Activated CD8-positive, alpha-beta T cell treated with anti-CD3 and anti-CD28 coated beads for 36 hours (primary cell): Measurements from ENCODE around the gene ZNF620. TPM values are rescaled to one million over a fixed set of nuclear protein-coding genes. Genes with fewer than 3 reads are reported as not detected.

ENCODE experiments used
- ATAC-seq: fragments of 200-7000 bp; cut with Tn5 transposase; one replicate; pipeline ENCODE4 v1.10.0; 2021; ENCODE audit warnings: mild to moderate bottlenecking, moderate library complexity
- CTCF ChIA-PET: fragments of 350-600 bp; sonication (Branson Sonifier 250); formaldehyde crosslinking; loops from one replicate; lab custom pipeline; 2021; ENCODE audit warnings: antibody characterized with exemption; lab: Charles Lee
- POLR2A ChIA-PET: fragments of 350-600 bp; sonication (Branson Sonifier 250); formaldehyde crosslinking; loops from one replicate; lab custom pipeline; 2021; ENCODE audit warnings: antibody characterized with exemption; lab: Charles Lee
- DNase-seq: peaks from one replicate; pipeline ENCODE4 v3.0.0-alpha.2; 2020
- H3K27ac Mint-ChIP-seq: one replicate; pipeline ENCODE4 v1.8.0; 2021; ENCODE audit warnings: mild to moderate bottlenecking, mixed read lengths
- H3K27me3 Mint-ChIP-seq: one replicate; pipeline ENCODE4 v1.8.0; 2021; ENCODE audit warnings: mixed read lengths
- H3K36me3 Mint-ChIP-seq: one replicate; pipeline ENCODE4 v1.8.0; 2021; ENCODE audit warnings: low read depth, mixed read lengths
- H3K4me1 Mint-ChIP-seq: one replicate; pipeline ENCODE4 v1.8.0; 2021; ENCODE audit warnings: low read depth, mixed read lengths
- H3K4me3 Mint-ChIP-seq: one replicate; pipeline ENCODE4 v1.8.0; 2021; ENCODE audit warnings: mild to moderate bottlenecking, moderate library complexity, mixed read lengths
- H3K9me3 Mint-ChIP-seq: one replicate; pipeline ENCODE4 v1.8.0; 2021; ENCODE audit warnings: mixed read lengths
- CTCF ChIP-seq: fragments of 200-600 bp; IDR thresholded peaks from one replicate; pipeline ENCODE4 v1.8.0; 2022; ENCODE audit warnings: antibody characterized with exemption, mild to moderate bottlenecking
- intact Hi-C: fragments of 100-400 bp; cut with micrococcal nuclease; formaldehyde crosslinking; loops from one replicate; pipeline ENCODE4 v1.10.0; 2022
- total RNA-seq, 2 experiments: library from RNA; stranded (reverse); gene quantifications; one replicate each; pipeline ENCODE4 v1.2.3, GENCODE V29; 2021

The ZNF620 gene
- total RNA-seq, 2 experiments from 2014 or later, result 2.5 to 3.6 TPM

DNA sequence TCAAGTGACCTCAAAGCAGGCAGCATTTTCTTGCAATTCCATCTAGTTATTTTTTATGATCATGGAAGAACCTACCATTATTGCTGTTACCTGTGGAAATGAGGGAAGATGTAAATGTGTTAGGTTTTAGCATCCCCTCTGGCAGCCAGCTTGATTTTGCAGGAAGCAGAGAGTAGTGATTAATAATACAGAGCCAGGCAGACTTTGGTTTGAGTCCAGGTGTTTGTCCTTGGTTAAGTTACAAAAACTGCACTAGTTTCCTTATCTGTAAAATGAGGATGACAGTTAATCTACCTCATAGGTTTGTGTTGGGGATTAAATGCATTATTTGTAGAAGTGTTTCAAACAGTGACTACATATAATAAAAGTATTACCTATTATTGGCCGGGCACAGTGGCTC lies 12.2 kb downstream of the ZNF620 start:
- Mint-ChIP-seq H3K36me3 (peaks cover 11% of the 10 kb centered on the region), H3K27ac (no peak overlapping the region), H3K4me3 (no peak overlapping the region), H3K9me3 (no peaks in the 10 kb centered on the region), H3K4me1 (no peaks in the 10 kb centered on the region), H3K27me3 (no peaks in the 10 kb centered on the region)
- no peak for TF ChIP-seq CTCF
- ChIA-PET CTCF (interaction anchor here (1.3 kb wide), 1 partner anchor 10 kb away, joined by 5 read pairs; no protein-coding TSS in a partner anchor), POLR2A (no interaction called here)
- ATAC-seq, result no peak
- intact Hi-C loops, result no loop called here
- DNase-seq, result no peak

DNA sequence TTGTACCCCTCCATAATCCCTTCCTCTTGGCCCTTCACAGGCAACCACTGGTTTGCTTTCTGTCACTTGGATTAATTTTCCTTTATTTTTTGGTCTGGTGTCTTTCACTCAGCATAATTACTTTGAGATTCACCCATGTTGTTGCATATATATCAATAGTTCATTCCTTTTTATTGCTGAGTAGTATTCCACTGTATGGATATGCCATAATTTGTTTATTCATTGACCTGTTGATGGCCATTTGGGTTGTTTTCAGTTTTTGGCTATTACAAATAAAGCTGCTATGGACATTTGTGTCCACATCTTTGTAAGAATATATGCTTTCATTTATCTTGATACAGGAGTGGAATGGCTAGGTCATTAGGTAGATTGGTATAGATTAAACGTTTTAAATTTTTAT lies 13.0 kb downstream of the ZNF620 start:
- Mint-ChIP-seq H3K4me3 (no peak overlapping the region), H3K27me3 (no peaks in the 10 kb centered on the region), H3K27ac (no peak overlapping the region), H3K4me1 (peaks cover 2% of the 10 kb centered on the region), H3K36me3 (peaks cover 11% of the 10 kb centered on the region), H3K9me3 (no peaks in the 10 kb centered on the region)
- TF ChIP-seq CTCF, result no peak
- POLR2A ChIA-PET, result no interaction called here
- no peak for DNase-seq
- intact Hi-C loops, result no loop called here
- CTCF ChIA-PET, result interaction anchor here (1.3 kb wide), 1 partner anchor 11 kb away, joined by 5 read pairs; no protein-coding TSS in a partner anchor
- ATAC-seq, result no peak

GRCh38 chr3:40521254-40521653 lies 15.4 kb downstream of the ZNF620 start:
- CTCF ChIA-PET, result no interaction called here
- Mint-ChIP-seq H3K27ac (no peak overlapping the region), H3K27me3 (no peaks in the 10 kb centered on the region), H3K4me1 (peaks cover 13% of the 10 kb centered on the region), H3K36me3 (peaks cover 5% of the 10 kb centered on the region), H3K9me3 (no peaks in the 10 kb centered on the region), H3K4me3 (no peak overlapping the region)
- no peak for DNase-seq
- no peak for ATAC-seq
- POLR2A ChIA-PET, result no interaction called here
- TF ChIP-seq CTCF, result no peak
- intact Hi-C loops, result no loop called here

DNA sequence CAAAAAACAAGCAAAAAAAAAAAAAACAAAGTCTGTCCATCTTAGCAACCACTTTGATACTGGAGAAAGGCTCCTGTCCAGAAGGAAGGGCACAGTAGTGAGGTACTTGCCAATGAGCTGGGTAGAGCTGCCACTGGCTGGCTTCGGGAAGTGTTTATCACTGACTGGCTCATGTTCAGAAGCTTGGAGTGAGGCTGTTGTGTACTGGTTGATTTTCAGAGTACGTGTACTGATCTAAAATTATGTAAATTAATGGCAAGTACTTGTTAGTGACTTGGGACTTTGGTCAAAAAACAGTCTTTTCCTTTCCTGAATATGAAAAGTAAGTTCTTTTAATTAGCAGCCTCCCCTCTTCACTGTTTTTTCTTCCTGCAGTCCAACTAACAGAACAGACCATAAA lies 17.9 kb downstream of the ZNF620 start:
- H3K27ac Mint-ChIP-seq, result peak overlapping the region; percentile 91
- no peaks in the 10 kb centered on the region for H3K9me3 Mint-ChIP-seq

More for the DNA sequence above, 17.9 kb downstream of the ZNF620 start:
- DNase-seq (no peak), ATAC-seq (no peak)
- intact Hi-C loops, result no loop called here
- peaks cover 23% of the 10 kb centered on the region for H3K36me3 Mint-ChIP-seq
- H3K4me3 Mint-ChIP-seq, result peak overlapping the region; percentile 90
- POLR2A ChIA-PET, result interaction anchor here (0.9 to 1.8 kb wide), 7 partner anchors 10 to 71 kb away, joined by 3 to 11 read pairs (median 4); partner anchors contain the start of genes RPL14, ZNF619 and ZNF620
- no peaks in the 10 kb centered on the region for H3K27me3 Mint-ChIP-seq
- peaks cover 23% of the 10 kb centered on the region for H3K4me1 Mint-ChIP-seq
- CTCF ChIA-PET, result interaction anchor here (0.8 to 1.0 kb wide), 3 partner anchors 46 to 332 kb away, joined by 3 to 4 read pairs (median 3); no protein-coding TSS in a partner anchor
- no peak for TF ChIP-seq CTCF
